ENCODE results near the gene INTS1. TPM values are rescaled to one million over a fixed set of nuclear protein-coding genes. Genes with fewer than 3 reads are reported as not detected.

Gene INTS1
- total RNA-seq, 1 donor from 2014 or later = 78.4 TPM

GRCh38 chr7:1496531-1497292, 7.5 kb downstream of the INTS1 start:
- DNase-seq (ENCODE audit: low spot score) (no peak), ATAC-seq (no peak)
- intact Hi-C loops (cut with DNase I) = no loop called here

- DNase-seq (ENCODE audit: low spot score) (no peak), ATAC-seq (no peak)
- intact Hi-C loops (cut with DNase I) = no loop called here
Measured at GRCh38 chr7:1495564-1496242, 8.5 kb downstream of the INTS1 start.

GRCh38 chr7:1494866-1495563, 9.2 kb downstream of the INTS1 start:
- no peak for DNase-seq (ENCODE audit: low spot score)
- ATAC-seq = no peak
- intact Hi-C loops (cut with DNase I) = no loop called here

- ATAC-seq = no peak
- intact Hi-C loops (cut with DNase I) = no loop called here
- no peak for DNase-seq (ENCODE audit: low spot score)
Measured at GRCh38 chr7:1494447-1494846, 9.7 kb downstream of the INTS1 start.

- DNase-seq (ENCODE audit: low spot score) = no peak
- no peak for ATAC-seq
- intact Hi-C loops (cut with DNase I) = no loop called here
Measured at GRCh38 chr7:1493571-1493970, 10.6 kb downstream of the INTS1 start.

- no peak for DNase-seq (ENCODE audit: low spot score)
- intact Hi-C loops (cut with DNase I) = no loop called here
- ATAC-seq = no peak
Measured at GRCh38 chr7:1493129-1493528, 11.1 kb downstream of the INTS1 start.

GRCh38 chr7:1492640-1493039, 11.5 kb downstream of the INTS1 start:
- no peak for ATAC-seq
- no peak for DNase-seq (ENCODE audit: low spot score)
- intact Hi-C loops (cut with DNase I) = no loop called here

- no peak for DNase-seq (ENCODE audit: low spot score)
- ATAC-seq = no peak
- intact Hi-C loops (cut with DNase I) = no loop called here
Measured at GRCh38 chr7:1492221-1492620, 12.0 kb downstream of the INTS1 start.

GRCh38 chr7:1490837-1491236, 13.4 kb downstream of the INTS1 start:
- DNase-seq (ENCODE audit: low spot score) (no peak), ATAC-seq (no peak)
- intact Hi-C loops (cut with DNase I) = no loop called here

- DNase-seq (ENCODE audit: low spot score) (no peak), ATAC-seq (no peak)
- intact Hi-C loops (cut with DNase I) = no loop called here
Measured at GRCh38 chr7:1489336-1489735, 14.9 kb downstream of the INTS1 start.

GRCh38 chr7:1488016-1488415, 16.2 kb downstream of the INTS1 start:
- DNase-seq (ENCODE audit: low spot score) (no peak), ATAC-seq (no peak)
- intact Hi-C loops (cut with DNase I) = no loop called here

- intact Hi-C loops (cut with DNase I) = no loop called here
- DNase-seq (ENCODE audit: low spot score) (no peak), ATAC-seq (no peak)
Measured at GRCh38 chr7:1487466-1487865, 16.7 kb downstream of the INTS1 start.

GRCh38 chr7:1486571-1486970, 17.6 kb downstream of the INTS1 start:
- ATAC-seq (no peak), DNase-seq (ENCODE audit: low spot score) (no peak)
- intact Hi-C loops (cut with DNase I) = no loop called here

GRCh38 chr7:1485156-1485555, 19.0 kb downstream of the INTS1 start:
- ATAC-seq (no peak), DNase-seq (ENCODE audit: low spot score) (no peak)
- intact Hi-C loops (cut with DNase I) = loop anchor here (1.0 kb wide), 1 partner anchor 20 kb away; no protein-coding TSS in a partner anchor

GRCh38 chr7:1484569-1484968, 19.6 kb downstream of the INTS1 start:
- no peak for ATAC-seq
- intact Hi-C loops (cut with DNase I) = no loop called here
- no peak for DNase-seq (ENCODE audit: low spot score)

- DNase-seq (ENCODE audit: low spot score) = no peak
- ATAC-seq = no peak
- intact Hi-C loops (cut with DNase I) = no loop called here
Measured at GRCh38 chr7:1483536-1484505, 20.4 kb downstream of the INTS1 start.

GRCh38 chr7:1483079-1483478, 21.1 kb downstream of the INTS1 start:
- ATAC-seq = no peak
- no peak for DNase-seq (ENCODE audit: low spot score)
- intact Hi-C loops (cut with DNase I) = no loop called here

GRCh38 chr7:1481300-1481699, 22.9 kb downstream of the INTS1 start:
- DNase-seq (ENCODE audit: low spot score) (no peak), ATAC-seq (no peak)
- intact Hi-C loops (cut with DNase I) = no loop called here

- no peak for ATAC-seq
- no peak for DNase-seq (ENCODE audit: low spot score)
- intact Hi-C loops (cut with DNase I) = no loop called here
Measured at GRCh38 chr7:1480670-1481069, 23.5 kb downstream of the INTS1 start.

Data from sciatic nerve (tissue), 2 donors.